Activated T-cell treated with anti-CD3 and anti-CD28 coated beads for 4 hours (primary cell): Measurements from ENCODE around the gene E4F1.

Source experiments
- DNase-seq: peaks from one replicate; pipeline ENCODE4 v3.0.0-alpha.2; 2020

The E4F1 gene

GRCh38 chr16:2207872-2208271 is 15.5 kb upstream of the E4F1 start:
- no peak for DNase-seq

- no peak for DNase-seq
Measured at GRCh38 chr16:2208308-2208707, 15.1 kb upstream of the E4F1 start.

GRCh38 chr16:2208772-2209171 is 14.6 kb upstream of the E4F1 start:
- DNase-seq = no peak

GRCh38 chr16:2209258-2210008 is 14.0 kb upstream of the E4F1 start:
- no peak for DNase-seq

- DNase-seq = no peak
Measured at GRCh38 chr16:2210009-2210332, 13.4 kb upstream of the E4F1 start.

- DNase-seq = no peak
Measured at GRCh38 chr16:2210386-2211365, 12.7 kb upstream of the E4F1 start, which contains the start of gene BRICD5. Gene BRICD5, minus strand, starts transcription at chr16:2210863. Its CDS starts 30 bp downstream, at chr16:2210833.

- DNase-seq = no peak
Measured at GRCh38 chr16:2211923-2212347, 11.5 kb upstream of the E4F1 start.

- DNase-seq = no peak
Measured at GRCh38 chr16:2212362-2213324, 10.7 kb upstream of the E4F1 start.

- DNase-seq = no peak
Measured at GRCh38 chr16:2213817-2214718, 9.3 kb upstream of the E4F1 start.

GRCh38 chr16:2214719-2214968 is 8.7 kb upstream of the E4F1 start, which contains the start of gene PGP:
Gene PGP, minus strand, starts transcription at chr16:2214840. Its CDS starts 63 bp downstream, at chr16:2214777.
- DNase-seq = no peak

GRCh38 chr16:2216330-2216729 is 7.1 kb upstream of the E4F1 start:
- DNase-seq = no peak

- peak; percentile 12 for DNase-seq
Measured at GRCh38 chr16:2223942-2224486, 623 bp downstream of the E4F1 start.

- no peak for DNase-seq
Measured at GRCh38 chr16:2226245-2226793, 2.9 kb downstream of the E4F1 start.

- no peak for DNase-seq
Measured at GRCh38 chr16:2226918-2227317, 3.5 kb downstream of the E4F1 start.

- no peak for DNase-seq
Measured at GRCh38 chr16:2228161-2228824, 4.9 kb downstream of the E4F1 start.

GRCh38 chr16:2229091-2229490 is 5.7 kb downstream of the E4F1 start:
- no peak for DNase-seq

GRCh38 chr16:2229632-2230250 is 6.3 kb downstream of the E4F1 start:
- no peak for DNase-seq

GRCh38 chr16:2230376-2230775 is 7.0 kb downstream of the E4F1 start:
- no peak for DNase-seq

- no peak for DNase-seq
Measured at GRCh38 chr16:2231016-2231931, 7.9 kb downstream of the E4F1 start.
